ENCODE measurements around the gene ATG16L1. TPM values are rescaled to one million over a fixed set of nuclear protein-coding genes. Genes with fewer than 3 reads are reported as not detected.

ATG16L1 gene
- total RNA-seq, 1 donor from 2014 or later = 20.9 TPM

- no peak overlapping the region for H3K27ac Mint-ChIP-seq (ENCODE audit: unreplicated experiment)
- no peak for DNase-seq (ENCODE audit: extremely low spot score, unreplicated experiment)
- no peaks in the 10 kb centered on the region for H3K9me3 Mint-ChIP-seq (ENCODE audit: unreplicated experiment)
- no peaks in the 10 kb centered on the region for H3K36me3 Mint-ChIP-seq (ENCODE audit: unreplicated experiment)
- no peak overlapping the region for H3K4me3 Mint-ChIP-seq (ENCODE audit: unreplicated experiment)
- peaks cover 2% of the 10 kb centered on the region for H3K27me3 Mint-ChIP-seq (ENCODE audit: unreplicated experiment)
- peaks cover 3% of the 10 kb centered on the region for H3K4me1 Mint-ChIP-seq (ENCODE audit: unreplicated experiment)
- no peak for TF ChIP-seq CTCF (IDR thresholded peaks at IDR 0.05)
Observed at GRCh38 chr2:233247744-233248143, 3.7 kb upstream of the ATG16L1 start.

DNA sequence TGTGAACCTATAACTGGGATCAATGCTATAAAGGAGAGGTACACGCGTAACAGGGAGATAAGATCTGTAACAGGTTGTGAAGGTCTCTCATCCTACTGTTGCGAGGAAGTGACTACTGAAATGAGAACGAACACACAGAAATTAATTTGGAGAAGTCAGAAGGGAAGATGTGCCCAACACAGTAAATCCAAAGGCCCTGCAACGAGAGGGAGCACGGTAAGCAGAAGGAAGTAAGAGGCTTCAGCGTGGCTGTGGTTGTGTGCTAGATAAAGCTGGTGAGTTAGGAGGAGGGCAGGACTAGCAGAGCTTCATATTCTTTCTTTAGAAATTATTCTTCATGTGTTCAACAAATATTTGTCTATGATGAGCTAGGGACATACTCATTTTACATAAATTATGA lies 2.5 kb upstream of the ATG16L1 start:
- no peak for DNase-seq (ENCODE audit: extremely low spot score, unreplicated experiment)
- peaks cover 15% of the 10 kb centered on the region for H3K4me1 Mint-ChIP-seq (ENCODE audit: unreplicated experiment)
- no peaks in the 10 kb centered on the region for H3K36me3 Mint-ChIP-seq (ENCODE audit: unreplicated experiment)
- no peak overlapping the region for H3K27ac Mint-ChIP-seq (ENCODE audit: unreplicated experiment)
- no peak overlapping the region for H3K4me3 Mint-ChIP-seq (ENCODE audit: unreplicated experiment)
- no peaks in the 10 kb centered on the region for H3K9me3 Mint-ChIP-seq (ENCODE audit: unreplicated experiment)
- no peaks in the 10 kb centered on the region for H3K27me3 Mint-ChIP-seq (ENCODE audit: unreplicated experiment)
- TF ChIP-seq CTCF (IDR thresholded peaks at IDR 0.05) = no peak

DNA sequence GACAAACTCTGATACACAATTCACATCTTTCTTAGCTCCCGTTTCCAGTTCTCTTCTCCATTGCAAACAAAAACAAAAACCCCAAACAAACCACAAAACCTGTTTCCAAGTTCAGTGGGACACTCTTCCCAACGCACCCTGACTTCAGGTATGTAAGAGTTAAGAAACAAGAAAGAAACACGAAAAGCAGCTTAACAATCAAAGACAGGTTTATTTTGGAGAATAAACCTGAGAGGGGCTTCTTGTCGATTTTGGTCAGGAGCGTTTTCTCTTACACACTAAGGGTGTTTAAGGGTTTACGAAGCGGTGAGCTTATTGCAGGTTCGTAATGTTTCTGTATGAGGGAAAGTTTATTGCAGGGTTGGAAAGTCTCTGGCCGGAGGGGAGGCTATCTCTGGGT lies 905 bp upstream of the ATG16L1 start:
- no peaks in the 10 kb centered on the region for H3K9me3 Mint-ChIP-seq (ENCODE audit: unreplicated experiment)
- TF ChIP-seq CTCF (IDR thresholded peaks at IDR 0.05) = no peak

GRCh38 chr2:233250985-233251305 lies 528 bp upstream of the ATG16L1 start:
- no peaks in the 10 kb centered on the region for H3K27me3 Mint-ChIP-seq (ENCODE audit: unreplicated experiment)
- peak overlapping the region; percentile 91 for H3K4me3 Mint-ChIP-seq (ENCODE audit: unreplicated experiment)
- no peak for DNase-seq (ENCODE audit: extremely low spot score, unreplicated experiment)
- no peak for TF ChIP-seq CTCF (IDR thresholded peaks at IDR 0.05)
- H3K4me1 Mint-ChIP-seq (ENCODE audit: unreplicated experiment) = peaks cover 19% of the 10 kb centered on the region
- no peaks in the 10 kb centered on the region for H3K36me3 Mint-ChIP-seq (ENCODE audit: unreplicated experiment)
- H3K9me3 Mint-ChIP-seq (ENCODE audit: unreplicated experiment) = no peaks in the 10 kb centered on the region
- peak overlapping the region; percentile 80 for H3K27ac Mint-ChIP-seq (ENCODE audit: unreplicated experiment)

More for the DNA sequence above, 905 bp upstream of the ATG16L1 start:
- Mint-ChIP-seq H3K27ac (ENCODE audit: unreplicated experiment) (peak overlapping the region; percentile 80), H3K4me1 (ENCODE audit: unreplicated experiment) (peaks cover 19% of the 10 kb centered on the region), H3K36me3 (ENCODE audit: unreplicated experiment) (no peaks in the 10 kb centered on the region), H3K4me3 (ENCODE audit: unreplicated experiment) (peak overlapping the region; percentile 10), H3K27me3 (ENCODE audit: unreplicated experiment) (no peaks in the 10 kb centered on the region)
- no peak for DNase-seq (ENCODE audit: extremely low spot score, unreplicated experiment)

DNA sequence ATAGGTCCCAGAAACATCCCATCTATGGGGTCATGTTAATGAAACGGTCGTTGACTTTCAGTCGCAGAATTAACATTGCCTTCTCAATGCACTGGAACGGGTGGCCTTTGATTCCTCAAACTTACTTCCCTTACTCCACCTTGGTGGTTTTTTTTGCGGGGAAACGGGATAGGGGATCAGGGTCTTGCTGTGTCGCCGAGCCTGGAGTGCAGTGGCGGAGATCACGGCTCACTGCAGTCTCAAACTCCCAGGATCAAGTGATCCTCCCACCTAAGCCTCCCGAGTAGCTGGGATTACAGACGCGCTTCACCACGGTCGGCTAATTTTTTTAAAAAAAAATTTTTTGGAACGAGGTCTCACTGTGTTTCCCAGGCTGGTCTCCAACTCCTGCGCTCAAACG lies 754 bp downstream of the ATG16L1 start:
- TF ChIP-seq CTCF (IDR thresholded peaks at IDR 0.05) = no peak
- Mint-ChIP-seq H3K4me3 (ENCODE audit: unreplicated experiment) (peak overlapping the region; percentile 91), H3K27me3 (ENCODE audit: unreplicated experiment) (no peaks in the 10 kb centered on the region), H3K36me3 (ENCODE audit: unreplicated experiment) (peaks cover 3% of the 10 kb centered on the region), H3K4me1 (ENCODE audit: unreplicated experiment) (peaks cover 19% of the 10 kb centered on the region), H3K27ac (ENCODE audit: unreplicated experiment) (peak overlapping the region; percentile 93), H3K9me3 (ENCODE audit: unreplicated experiment) (no peaks in the 10 kb centered on the region)
- DNase-seq (ENCODE audit: extremely low spot score, unreplicated experiment) = no peak
